ENCODE data around the gene DMBX1.

DNA sequence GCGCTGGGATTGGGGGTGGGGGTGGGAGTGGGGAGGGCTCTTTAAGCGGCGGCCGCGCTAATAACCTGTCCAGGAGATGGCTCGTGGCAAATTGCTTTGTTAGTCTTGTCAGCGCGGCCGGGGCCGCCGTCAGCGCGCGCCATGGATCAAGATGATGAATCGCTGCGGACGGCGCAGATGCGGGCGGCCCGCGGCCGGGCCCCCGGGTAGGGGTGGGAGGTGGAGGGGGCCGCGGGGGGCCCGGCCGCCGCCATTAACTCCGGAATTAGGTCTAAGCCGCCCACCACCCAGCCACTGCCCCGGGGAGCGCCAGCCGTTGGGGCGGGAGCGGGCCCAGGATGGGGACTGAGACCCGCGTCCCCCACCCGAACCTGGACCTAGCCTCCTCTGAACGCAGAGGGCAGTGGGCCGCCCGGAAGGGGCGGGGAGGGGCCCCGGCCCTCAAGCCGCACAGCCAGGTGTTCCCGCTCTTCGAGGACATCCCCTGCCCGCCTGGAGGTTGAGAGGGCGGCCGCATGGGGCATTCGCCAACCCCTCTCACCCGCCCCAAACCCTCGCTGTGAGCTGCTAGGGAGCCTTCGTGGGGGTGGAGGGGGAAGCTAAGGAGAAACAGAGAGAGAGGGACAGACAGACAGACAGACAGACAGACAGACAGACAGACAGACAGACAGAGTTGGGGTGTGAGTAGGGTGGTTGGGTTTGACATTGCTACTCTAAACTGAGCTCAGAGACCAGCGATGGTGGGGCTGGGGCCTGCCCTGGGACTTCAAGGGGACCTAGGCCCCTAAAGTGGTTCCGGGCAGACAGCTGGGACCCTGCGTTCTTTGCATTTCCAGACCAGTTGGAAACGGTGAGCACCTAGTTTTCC, 3.8 kb upstream of the DMBX1 start:
- TF ChIP-seq, protein P1, sequence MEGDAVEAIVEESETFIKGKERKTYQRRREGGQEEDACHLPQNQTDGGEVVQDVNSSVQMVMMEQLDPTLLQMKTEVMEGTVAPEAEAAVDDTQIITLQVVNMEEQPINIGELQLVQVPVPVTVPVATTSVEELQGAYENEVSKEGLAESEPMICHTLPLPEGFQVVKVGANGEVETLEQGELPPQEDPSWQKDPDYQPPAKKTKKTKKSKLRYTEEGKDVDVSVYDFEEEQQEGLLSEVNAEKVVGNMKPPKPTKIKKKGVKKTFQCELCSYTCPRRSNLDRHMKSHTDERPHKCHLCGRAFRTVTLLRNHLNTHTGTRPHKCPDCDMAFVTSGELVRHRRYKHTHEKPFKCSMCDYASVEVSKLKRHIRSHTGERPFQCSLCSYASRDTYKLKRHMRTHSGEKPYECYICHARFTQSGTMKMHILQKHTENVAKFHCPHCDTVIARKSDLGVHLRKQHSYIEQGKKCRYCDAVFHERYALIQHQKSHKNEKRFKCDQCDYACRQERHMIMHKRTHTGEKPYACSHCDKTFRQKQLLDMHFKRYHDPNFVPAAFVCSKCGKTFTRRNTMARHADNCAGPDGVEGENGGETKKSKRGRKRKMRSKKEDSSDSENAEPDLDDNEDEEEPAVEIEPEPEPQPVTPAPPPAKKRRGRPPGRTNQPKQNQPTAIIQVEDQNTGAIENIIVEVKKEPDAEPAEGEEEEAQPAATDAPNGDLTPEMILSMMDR (IDR thresholded peaks at IDR 0.05), result no peak
- TF ChIP-seq POLR2AphosphoS5 (IDR thresholded peaks at IDR 0.05) (no peak), POLR2A (IDR thresholded peaks at IDR 0.05) (no peak), EP300 (IDR thresholded peaks at IDR 0.05; ENCODE audit: low read depth) (no peak)
